ENCODE data around the gene COL15A1. TPM values are rescaled to one million over a fixed set of nuclear protein-coding genes. Genes with fewer than 3 reads are reported as not detected.
A peak's percentile ranks its signal among the peaks of the same experiment; 100 is the strongest.

The COL15A1 gene
- total RNA-seq, 1 donor from 2014 or later: 11.8 TPM

- DNase-seq (ENCODE audit: low read depth): no peak
- Histone ChIP-seq H3K27me3 (ENCODE audit: control insufficient read depth, insufficient read depth, low read length) (no peaks in the 10 kb centered on the region), H3K36me3 (ENCODE audit: control insufficient read depth, insufficient read depth, low read length) (no peaks in the 10 kb centered on the region), H3K4me3 (ENCODE audit: low read depth, low read length) (no peak overlapping the region)
- TF ChIP-seq CTCF (IDR thresholded peaks at IDR 0.05; ENCODE audit: insufficient read depth, low read length, poor library complexity, severe bottlenecking): no peak
Observed at GRCh38 chr9:98977813-98978212, 34.1 kb downstream of the COL15A1 start.

GRCh38 chr9:98978231-98978681, 34.5 kb downstream of the COL15A1 start:
- H3K36me3 ChIP-seq (ENCODE audit: control insufficient read depth, insufficient read depth, low read length): no peaks in the 10 kb centered on the region
- no peak overlapping the region for H3K4me3 ChIP-seq (ENCODE audit: low read depth, low read length)
- no peak for TF ChIP-seq CTCF (IDR thresholded peaks at IDR 0.05; ENCODE audit: insufficient read depth, low read length, poor library complexity, severe bottlenecking)
- no peak for DNase-seq (ENCODE audit: low read depth)
- no peaks in the 10 kb centered on the region for H3K27me3 ChIP-seq (ENCODE audit: control insufficient read depth, insufficient read depth, low read length)

- DNase-seq (ENCODE audit: low read depth): no peak
- Histone ChIP-seq H3K27me3 (ENCODE audit: control insufficient read depth, insufficient read depth, low read length) (no peaks in the 10 kb centered on the region), H3K36me3 (ENCODE audit: control insufficient read depth, insufficient read depth, low read length) (no peaks in the 10 kb centered on the region), H3K4me3 (ENCODE audit: low read depth, low read length) (no peak overlapping the region)
- no peak for TF ChIP-seq CTCF (IDR thresholded peaks at IDR 0.05; ENCODE audit: insufficient read depth, low read length, poor library complexity, severe bottlenecking)
Observed at GRCh38 chr9:98980291-98980690, 36.6 kb downstream of the COL15A1 start.

- no peak for TF ChIP-seq CTCF (IDR thresholded peaks at IDR 0.05; ENCODE audit: insufficient read depth, low read length, poor library complexity, severe bottlenecking)
- DNase-seq (ENCODE audit: low read depth): peak; percentile 66
- H3K36me3 ChIP-seq (ENCODE audit: control insufficient read depth, insufficient read depth, low read length): no peaks in the 10 kb centered on the region
- H3K27me3 ChIP-seq (ENCODE audit: control insufficient read depth, insufficient read depth, low read length): no peaks in the 10 kb centered on the region
- no peak overlapping the region for H3K4me3 ChIP-seq (ENCODE audit: low read depth, low read length)
Observed at GRCh38 chr9:98983295-98984268, 39.9 kb downstream of the COL15A1 start.

GRCh38 chr9:98985596-98985995, 41.9 kb downstream of the COL15A1 start:
- no peak for TF ChIP-seq CTCF (IDR thresholded peaks at IDR 0.05; ENCODE audit: insufficient read depth, low read length, poor library complexity, severe bottlenecking)
- Histone ChIP-seq H3K36me3 (ENCODE audit: control insufficient read depth, insufficient read depth, low read length) (no peaks in the 10 kb centered on the region), H3K27me3 (ENCODE audit: control insufficient read depth, insufficient read depth, low read length) (no peaks in the 10 kb centered on the region), H3K4me3 (ENCODE audit: low read depth, low read length) (no peak overlapping the region)
- no peak for DNase-seq (ENCODE audit: low read depth)
